ENCODE measurements around the gene BUB1B.

BUB1B gene

DNA sequence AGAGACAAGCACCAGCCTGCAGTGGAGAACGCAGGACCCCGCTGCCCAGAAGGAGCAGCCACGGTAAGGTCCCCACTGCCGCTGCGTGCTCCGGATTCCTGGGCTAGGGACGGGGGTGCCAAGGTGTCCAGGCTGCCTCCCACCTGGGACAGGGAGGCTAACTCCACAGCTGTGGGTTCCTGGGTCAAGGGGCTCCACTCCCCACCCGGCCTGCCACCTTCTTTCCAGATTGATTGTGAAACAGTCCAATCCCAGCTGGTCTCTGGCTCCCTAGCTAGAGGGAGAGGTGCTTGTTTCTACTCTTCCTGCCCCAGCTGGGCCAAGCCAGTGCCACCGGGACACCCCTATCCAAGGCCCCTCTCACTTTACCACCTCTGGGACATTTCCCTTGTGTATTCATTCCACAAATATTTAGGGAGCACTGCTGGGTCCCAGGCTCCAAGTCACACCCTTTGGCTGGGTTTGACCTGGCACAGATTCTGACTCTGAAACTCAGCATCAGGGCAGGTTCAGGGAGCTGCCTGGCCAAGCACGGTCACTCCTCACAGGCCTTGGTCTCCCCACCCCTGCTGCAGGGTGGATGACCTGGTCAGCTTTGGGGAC, 79.9 kb downstream of the BUB1B start:
- DNase-seq (ENCODE audit: low read depth in 3 of 3), result no peak

DNA sequence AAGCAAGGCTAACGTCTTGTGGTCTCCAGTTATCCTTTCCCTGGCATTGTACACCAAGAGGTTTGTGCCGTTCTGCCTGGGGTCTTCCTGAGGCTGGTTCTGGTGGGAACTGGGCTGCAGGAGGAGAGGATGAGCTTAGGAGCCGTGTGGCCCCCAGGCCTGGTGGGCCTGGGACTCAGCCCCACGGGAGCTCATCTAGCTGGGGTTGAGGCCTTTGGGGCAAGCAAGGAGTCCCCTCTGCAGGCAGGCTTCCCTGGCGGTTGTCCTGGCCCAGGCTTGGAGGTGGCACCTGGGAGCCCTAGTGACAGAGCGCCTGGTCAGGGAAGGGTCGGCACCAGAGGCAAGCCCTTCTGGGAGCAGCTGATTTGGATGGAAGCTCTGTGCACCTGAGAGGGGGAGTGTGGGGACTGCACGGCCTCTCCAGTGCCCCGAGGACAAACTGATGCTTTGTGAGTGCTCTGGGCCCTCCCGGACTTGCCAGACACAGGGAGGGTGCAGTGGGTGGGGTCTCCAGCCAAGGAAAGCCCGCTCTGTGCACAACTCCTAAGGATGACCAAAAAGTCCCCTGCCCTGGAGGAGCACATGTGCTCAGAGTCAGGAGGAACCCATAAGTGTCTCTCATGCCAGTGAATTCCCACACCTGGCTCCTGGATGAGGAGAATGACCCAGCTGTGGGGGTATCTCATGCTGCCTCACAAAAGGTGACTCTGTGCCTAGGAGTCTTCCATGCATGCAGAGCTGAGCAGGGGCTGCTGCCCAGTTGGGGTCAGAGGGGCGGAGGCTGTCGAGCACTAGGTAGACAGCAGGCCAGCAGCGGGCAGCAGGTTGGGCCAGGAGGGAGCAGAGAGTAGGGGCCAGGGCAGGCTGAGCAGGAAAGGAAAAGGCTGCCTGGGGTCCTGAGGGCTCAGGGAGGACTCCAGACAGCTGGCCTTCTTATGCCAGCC, 80.7 kb downstream of the BUB1B start:
- no peak for DNase-seq (ENCODE audit: low read depth in 3 of 3)

- DNase-seq (ENCODE audit: low read depth in 3 of 3), result no peak
These were observed 81.3 kb downstream of the BUB1B start for GRCh38 chr15:40242213-40242599.

DNA sequence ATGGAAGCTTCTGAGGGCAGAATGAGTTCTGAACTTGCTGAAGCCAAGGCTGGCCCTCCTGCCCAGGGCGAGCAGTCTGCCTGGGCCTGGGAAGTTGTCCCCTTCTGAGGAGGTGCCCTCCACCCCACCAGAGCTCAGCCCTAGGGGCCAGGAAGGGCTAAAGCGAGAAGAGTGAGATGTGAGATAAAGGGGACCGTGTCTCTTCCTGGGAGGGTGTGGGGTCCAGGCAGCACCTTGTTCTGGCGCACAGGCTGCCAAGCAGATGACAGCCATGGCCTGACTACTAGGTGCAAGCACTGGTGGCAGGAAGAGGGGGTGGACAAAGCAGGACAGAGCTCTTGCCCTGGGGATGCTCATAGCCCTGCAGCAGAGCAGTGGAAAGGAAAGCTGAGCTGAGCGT, 81.7 kb downstream of the BUB1B start:
- no peak for DNase-seq (ENCODE audit: low read depth in 3 of 3)

GRCh38 chr15:40243126-40243810, 82.4 kb downstream of the BUB1B start:
- no peak for DNase-seq (ENCODE audit: low read depth in 3 of 3)

GRCh38 chr15:40244961-40245523, 84.2 kb downstream of the BUB1B start:
- no peak for DNase-seq (ENCODE audit: low read depth in 3 of 3)

DNA sequence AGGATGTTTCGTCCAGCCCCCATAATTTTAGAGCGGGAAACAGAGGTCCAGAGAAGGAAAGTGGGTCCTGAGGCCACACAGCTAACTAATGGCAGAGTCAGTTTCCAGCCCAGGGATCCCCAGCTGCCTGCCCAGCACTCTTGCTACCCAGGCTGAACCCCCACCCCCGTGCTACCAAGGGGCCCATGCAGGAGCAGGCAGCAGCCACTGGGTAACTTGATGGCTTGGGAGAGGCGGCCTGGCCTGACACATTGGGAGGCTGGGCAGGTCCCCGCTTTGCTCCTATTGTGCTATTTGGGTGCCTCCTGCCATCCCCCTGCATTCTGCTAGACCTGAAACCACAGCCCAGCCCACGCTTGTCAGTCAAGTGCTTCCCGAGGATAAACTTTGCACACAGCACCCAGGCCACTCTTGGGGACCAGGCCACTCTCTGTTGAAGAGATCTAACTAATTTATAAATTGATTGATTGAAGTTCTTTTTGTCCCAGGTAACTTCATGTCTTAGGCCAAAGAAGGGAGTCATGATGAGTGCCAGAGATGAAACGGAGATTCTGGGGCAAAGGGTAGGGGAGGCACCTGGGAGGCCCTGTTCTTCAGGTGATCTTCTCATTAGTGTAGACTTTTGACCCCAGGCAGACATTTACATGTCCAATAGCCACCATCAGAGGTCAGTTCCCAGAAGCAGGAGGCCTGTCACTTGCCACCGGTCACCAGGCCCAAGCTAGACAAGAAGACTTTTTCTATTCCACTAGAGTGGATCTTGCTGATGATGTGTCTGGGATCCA, 85.0 kb downstream of the BUB1B start:
- DNase-seq (ENCODE audit: low read depth in 3 of 3), result no peak

GRCh38 chr15:40246496-40247280, 85.8 kb downstream of the BUB1B start:
- no peak for DNase-seq (ENCODE audit: low read depth in 3 of 3)

- DNase-seq (ENCODE audit: low read depth in 3 of 3), result no peak
These were observed 86.6 kb downstream of the BUB1B start for GRCh38 chr15:40247406-40247971.

DNA sequence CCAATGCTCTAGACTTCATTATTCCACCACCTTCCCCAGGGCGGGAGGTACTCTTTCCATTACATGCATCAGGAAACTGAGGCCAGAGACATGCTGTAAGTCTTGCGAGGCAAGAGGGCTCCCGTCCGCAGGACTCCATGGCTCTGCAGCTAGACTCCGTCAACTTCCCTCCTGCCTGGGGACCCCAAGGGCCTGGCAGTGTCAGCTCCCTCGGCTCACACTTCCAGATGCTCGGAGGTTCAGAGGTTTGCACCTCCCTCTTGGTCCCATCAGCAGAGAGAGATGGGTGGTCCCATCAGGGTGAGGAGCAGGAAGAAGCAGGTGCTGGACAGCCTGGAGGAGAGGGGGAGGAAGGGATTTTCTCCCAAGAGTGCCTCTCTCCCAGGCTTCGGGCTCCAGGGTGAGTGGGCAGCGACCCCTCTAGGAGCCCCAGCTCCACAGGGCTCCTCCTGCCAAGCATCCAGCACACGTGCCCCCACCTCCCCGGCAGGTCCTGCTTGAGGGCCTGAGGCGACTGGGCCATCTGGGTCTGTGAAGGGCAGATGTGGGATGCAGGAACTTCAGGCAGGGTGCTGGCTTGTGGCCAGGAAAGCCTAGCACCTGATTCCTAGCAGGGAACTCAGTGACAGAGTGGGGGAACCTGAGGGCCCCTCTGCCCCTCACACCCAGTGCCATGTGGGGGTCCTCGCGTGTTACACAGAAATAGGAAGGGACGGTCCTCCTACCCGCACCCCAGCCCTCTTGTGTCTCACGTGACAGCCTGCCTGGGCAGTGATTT, 87.3 kb downstream of the BUB1B start:
- no peak for DNase-seq (ENCODE audit: low read depth in 3 of 3)

- no peak for DNase-seq (ENCODE audit: low read depth in 3 of 3)
These were observed 88.8 kb downstream of the BUB1B start for GRCh38 chr15:40249477-40250303.

DNA sequence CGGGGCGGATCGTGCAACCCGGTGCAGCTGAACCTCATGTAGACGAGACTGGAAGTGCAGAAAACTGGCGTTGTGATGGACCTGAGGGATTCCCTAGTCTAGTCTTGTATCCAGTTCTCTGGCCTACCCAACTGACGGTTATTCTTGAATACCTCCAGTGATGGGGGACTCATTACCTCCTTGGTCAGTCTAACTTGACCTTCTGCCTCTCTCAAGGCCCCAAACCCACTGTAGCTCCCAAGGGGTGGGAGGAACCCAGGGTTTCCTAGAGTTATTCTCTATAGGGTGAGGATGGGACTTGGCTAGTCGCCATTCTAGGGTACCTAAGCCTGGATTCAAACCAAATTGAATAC, 89.4 kb downstream of the BUB1B start:
- no peak for DNase-seq (ENCODE audit: low read depth in 3 of 3)

- DNase-seq (ENCODE audit: low read depth in 3 of 3), result no peak
These were observed 90.1 kb downstream of the BUB1B start for GRCh38 chr15:40250771-40251483.

DNA sequence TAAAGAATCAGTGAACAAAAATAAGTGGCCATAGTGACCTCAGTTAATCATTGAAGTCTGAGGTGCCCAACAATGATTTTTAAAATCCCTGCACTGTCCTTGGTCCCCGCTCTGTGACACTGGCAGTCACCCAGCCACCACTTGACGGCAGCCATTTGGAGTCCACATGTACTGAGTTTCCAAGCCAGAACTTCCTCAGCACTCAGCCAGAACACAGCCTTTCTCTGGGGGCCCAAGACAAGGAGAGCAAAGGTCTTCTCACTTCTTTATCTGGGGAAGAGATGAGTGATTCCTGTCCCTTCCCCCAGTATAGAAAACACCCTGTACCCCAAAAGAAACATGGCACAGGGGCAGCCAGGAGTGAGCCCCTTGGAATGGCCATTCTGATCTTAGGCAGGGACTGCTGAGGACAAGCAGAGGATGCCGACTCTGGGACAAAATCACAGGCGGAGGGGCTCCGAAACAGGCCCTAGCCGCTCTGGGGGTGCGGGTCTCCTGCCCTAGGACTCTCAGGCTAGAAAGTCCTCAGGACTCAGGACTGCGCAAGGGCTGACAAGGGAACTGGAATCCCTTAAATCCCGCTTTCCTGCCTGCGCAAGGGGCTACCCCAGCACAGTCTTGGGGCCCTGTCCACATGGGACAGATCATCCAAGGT, 90.7 kb downstream of the BUB1B start:
- DNase-seq (ENCODE audit: low read depth in 3 of 3), result no peak

GRCh38 chr15:40252141-40252437, 91.2 kb downstream of the BUB1B start:
- no peak for DNase-seq (ENCODE audit: low read depth in 3 of 3)

GRCh38 chr15:40252438-40253166, 91.7 kb downstream of the BUB1B start:
- no peak for DNase-seq (ENCODE audit: low read depth in 3 of 3)

- no peak for DNase-seq (ENCODE audit: low read depth in 3 of 3)
These were observed 92.4 kb downstream of the BUB1B start for GRCh38 chr15:40253167-40253790.
